UCSD-AML1 (cell line): ENCODE data around the gene KIN.
"Not testable (repeated sequence)": the region's sequence is repeated elsewhere in the genome, so short reads cannot be mapped to it uniquely, and the experiment has no call there.

Source experiments
- DNase-seq: peaks from one replicate; lab custom pipeline; 2025; ENCODE audit not compliant: unreplicated experiment; lab: John Stamatoyannopoulos, UW

KIN gene

GRCh38 chr10:7795605-7796004, 7.8 kb upstream of the KIN start:
- DNase-seq: no peak

- no peak for DNase-seq
Measured at GRCh38 chr10:7794251-7795026, 6.6 kb upstream of the KIN start.

- DNase-seq: no peak
Measured at GRCh38 chr10:7792541-7792940, 4.7 kb upstream of the KIN start.

- DNase-seq: no peak
Measured at GRCh38 chr10:7789390-7789789, 1.6 kb upstream of the KIN start.

- no peak for DNase-seq
Measured at GRCh38 chr10:7788639-7789286, 970 bp upstream of the KIN start.

GRCh38 chr10:7787150-7787856, 490 bp downstream of the KIN start:
- DNase-seq: no peak

GRCh38 chr10:7786430-7786829, 1.4 kb downstream of the KIN start:
- no peak for DNase-seq

- DNase-seq: not testable (repeated sequence)
Measured at GRCh38 chr10:7782194-7782593, 5.6 kb downstream of the KIN start.

GRCh38 chr10:7776777-7777176, 11.0 kb downstream of the KIN start:
- DNase-seq: no peak

GRCh38 chr10:7773845-7774801, 13.7 kb downstream of the KIN start:
- no peak for DNase-seq

- no peak for DNase-seq
Measured at GRCh38 chr10:7768417-7768816, 19.4 kb downstream of the KIN start.

GRCh38 chr10:7767209-7767608, 20.6 kb downstream of the KIN start:
- DNase-seq: no peak

GRCh38 chr10:7766241-7766640, 21.6 kb downstream of the KIN start:
- DNase-seq: no peak

GRCh38 chr10:7763929-7764328, 23.9 kb downstream of the KIN start:
- DNase-seq: no peak

GRCh38 chr10:7756360-7756992, 31.3 kb downstream of the KIN start:
- peak; percentile 65 for DNase-seq

- DNase-seq: no peak
Measured at GRCh38 chr10:7755103-7755502, 32.7 kb downstream of the KIN start.

GRCh38 chr10:7752251-7752650, 35.5 kb downstream of the KIN start:
- no peak for DNase-seq

- no peak for DNase-seq
Measured at GRCh38 chr10:7750222-7750621, 37.6 kb downstream of the KIN start.

GRCh38 chr10:7748637-7749036, 39.2 kb downstream of the KIN start:
- not testable (repeated sequence) for DNase-seq

GRCh38 chr10:7744307-7744706, 43.5 kb downstream of the KIN start:
- DNase-seq: no peak
